Smooth muscle cell (in vitro differentiated cells): ENCODE measurements around the gene SLAMF7. TPM values are rescaled to one million over a fixed set of nuclear protein-coding genes. Genes with fewer than 3 reads are reported as not detected.

Experiments used
- DNase-seq: peaks from one replicate; lab custom pipeline; 2025; ENCODE audit not compliant: unreplicated experiment; lab: John Stamatoyannopoulos, UW
- H2AFZ ChIP-seq: fragments of 200-600 bp; sonication (generic); 2 replicates; pipeline ENCODE4 v1.6.0; 2016; ENCODE audit warnings: antibody characterized with exemption, low read depth, mild to moderate bottlenecking
- H3F3A ChIP-seq: fragments of 200-600 bp; sonication (generic); 2 replicates; pipeline ENCODE4 v1.6.0; 2017; ENCODE audit warnings: antibody characterized with exemption, low read depth
- H3K27ac ChIP-seq: fragments of 200-600 bp; sonication (generic); 2 replicates; pipeline ENCODE4 v1.5.1; 2016; ENCODE audit warnings: low read depth, mild to moderate bottlenecking
- H3K27me3 ChIP-seq: fragments of 200-600 bp; sonication (generic); 2 replicates; pipeline ENCODE4 v1.6.1; 2016; ENCODE audit warnings: low read depth, mild to moderate bottlenecking
- H3K36me3 ChIP-seq: fragments of 200-600 bp; sonication (generic); 2 replicates; pipeline ENCODE4 v1.5.1; 2016; ENCODE audit warnings: low read depth
- H3K4me1 ChIP-seq: fragments of 200-600 bp; sonication (generic); 2 replicates; pipeline ENCODE4 v1.5.1; 2016; ENCODE audit warnings: low read depth
- H3K4me2 ChIP-seq: fragments of 200-600 bp; sonication (generic); 2 replicates; pipeline ENCODE4 v1.6.0; 2016; ENCODE audit warnings: mild to moderate bottlenecking
- H3K4me3 ChIP-seq: fragments of 200-600 bp; sonication (generic); 2 replicates; pipeline ENCODE4 v1.5.1; 2016; ENCODE audit warnings: mild to moderate bottlenecking
- H3K79me2 ChIP-seq: fragments of 200-600 bp; sonication (generic); 2 replicates; pipeline ENCODE4 v1.6.0; 2016; ENCODE audit warnings: low read depth, mild to moderate bottlenecking
- H3K9ac ChIP-seq: fragments of 200-600 bp; sonication (generic); 2 replicates; pipeline ENCODE4 v1.6.0; 2016; ENCODE audit warnings: low read depth
- H3K9me3 ChIP-seq: fragments of 200-600 bp; sonication (generic); replicated peaks from 2 replicates; pipeline ENCODE4 v1.5.1; 2016; ENCODE audit warnings: low read depth
- H4K20me1 ChIP-seq: fragments of 200-600 bp; sonication (generic); 2 replicates; pipeline ENCODE4 v1.6.0; 2016; ENCODE audit warnings: low read depth
- CTCF ChIP-seq: fragments of 200-600 bp; sonication (generic); IDR thresholded peaks from 2 replicates; pipeline ENCODE4 v1.5.1; 2017; ENCODE audit warnings: borderline replicate concordance, mild to moderate bottlenecking, antibody characterized with exemption; ENCODE audit not compliant: insufficient read depth, poor library complexity, severe bottlenecking
- WGBS: methylation state at CpG from one replicate; pipeline ENCODE4 v1.1.7; 2016; ENCODE audit warnings: low lambda C conversion rate; 5-methylcytosine and 5-hydroxymethylcytosine counted together
- polyA plus RNA-seq: library from polyadenylated mRNA; unstranded; fragments of >200 nt; fragmentation: Nextera tagmentation; extraction: Ambion mirVana; gene quantifications from 2 replicates; pipeline ENCODE4 v1.2.1, GENCODE V29; 2016
- total RNA-seq: library from RNA; depleted of rRNA; stranded (reverse); fragments of >200 nt; gene quantifications from 2 replicates; pipeline ENCODE4 v1.2.3, GENCODE V29; 2014

Gene SLAMF7
- total and polyA plus RNA-seq, 2 experiments from 2014 or later: not detected

- Histone ChIP-seq H3K9ac (no peak overlapping the region), H3K9me3 (no peaks in the 10 kb centered on the region), H3K79me2 (no peaks in the 10 kb centered on the region), H3K4me1 (no peaks in the 10 kb centered on the region), H3K27ac (no peak overlapping the region), H2AFZ (no peak overlapping the region), H3K4me3 (no peak overlapping the region), H3K4me2 (no peak overlapping the region), H3K27me3 (no peaks in the 10 kb centered on the region), H4K20me1 (no peaks in the 10 kb centered on the region), H3F3A (no peaks in the 10 kb centered on the region), H3K36me3 (no peaks in the 10 kb centered on the region)
- no peak for DNase-seq
- no peak for TF ChIP-seq CTCF
- WGBS: 61% methylated on average over 5 of the region's 5 CpGs
Observed at GRCh38 chr1:160752924-160753323, 13.9 kb downstream of the SLAMF7 start.

- no peak for DNase-seq
- H3K4me3 ChIP-seq: no peak overlapping the region
- no peak overlapping the region for H3K4me2 ChIP-seq
- H3K9ac ChIP-seq: no peak overlapping the region
- no peaks in the 10 kb centered on the region for H3K4me1 ChIP-seq
- no peak overlapping the region for H3K27ac ChIP-seq
- no peak for TF ChIP-seq CTCF
- no peaks in the 10 kb centered on the region for H3K9me3 ChIP-seq
- no peaks in the 10 kb centered on the region for H3F3A ChIP-seq
- H3K27me3 ChIP-seq: no peaks in the 10 kb centered on the region
- no peaks in the 10 kb centered on the region for H3K79me2 ChIP-seq
- H3K36me3 ChIP-seq: no peaks in the 10 kb centered on the region
- H4K20me1 ChIP-seq: no peaks in the 10 kb centered on the region
- no peak overlapping the region for H2AFZ ChIP-seq
Observed at GRCh38 chr1:160753594-160753993, 14.5 kb downstream of the SLAMF7 start.

- no peaks in the 10 kb centered on the region for H3K36me3 ChIP-seq
- no peak overlapping the region for H3K27ac ChIP-seq
- no peak for TF ChIP-seq CTCF
- H3F3A ChIP-seq: no peaks in the 10 kb centered on the region
- no peaks in the 10 kb centered on the region for H3K79me2 ChIP-seq
- H3K9ac ChIP-seq: no peak overlapping the region
- no peaks in the 10 kb centered on the region for H3K9me3 ChIP-seq
- H4K20me1 ChIP-seq: no peaks in the 10 kb centered on the region
- no peak overlapping the region for H2AFZ ChIP-seq
- no peaks in the 10 kb centered on the region for H3K4me1 ChIP-seq
- whole genome bisulfite sequencing: 98% methylated on average over 2 of the region's 2 CpGs
- H3K4me2 ChIP-seq: no peak overlapping the region
- no peak overlapping the region for H3K4me3 ChIP-seq
- H3K27me3 ChIP-seq: no peaks in the 10 kb centered on the region
- no peak for DNase-seq
Observed at GRCh38 chr1:160755461-160755860, 16.4 kb downstream of the SLAMF7 start.

- no peaks in the 10 kb centered on the region for H3K36me3 ChIP-seq
- TF ChIP-seq CTCF: no peak
- H3K27ac ChIP-seq: no peak overlapping the region
- H3K9me3 ChIP-seq: no peaks in the 10 kb centered on the region
- no peak overlapping the region for H2AFZ ChIP-seq
- H4K20me1 ChIP-seq: no peaks in the 10 kb centered on the region
- no peaks in the 10 kb centered on the region for H3K4me1 ChIP-seq
- H3K27me3 ChIP-seq: no peaks in the 10 kb centered on the region
- 87% methylated on average over 5 of the region's 5 CpGs for WGBS
- H3K4me3 ChIP-seq: no peak overlapping the region
- no peaks in the 10 kb centered on the region for H3F3A ChIP-seq
- H3K79me2 ChIP-seq: no peaks in the 10 kb centered on the region
- H3K9ac ChIP-seq: no peak overlapping the region
- no peak for DNase-seq
- no peak overlapping the region for H3K4me2 ChIP-seq
Observed at GRCh38 chr1:160755911-160756848, 17.1 kb downstream of the SLAMF7 start.
